Measurements from ENCODE around the gene BRD7.

Gene BRD7

DNA sequence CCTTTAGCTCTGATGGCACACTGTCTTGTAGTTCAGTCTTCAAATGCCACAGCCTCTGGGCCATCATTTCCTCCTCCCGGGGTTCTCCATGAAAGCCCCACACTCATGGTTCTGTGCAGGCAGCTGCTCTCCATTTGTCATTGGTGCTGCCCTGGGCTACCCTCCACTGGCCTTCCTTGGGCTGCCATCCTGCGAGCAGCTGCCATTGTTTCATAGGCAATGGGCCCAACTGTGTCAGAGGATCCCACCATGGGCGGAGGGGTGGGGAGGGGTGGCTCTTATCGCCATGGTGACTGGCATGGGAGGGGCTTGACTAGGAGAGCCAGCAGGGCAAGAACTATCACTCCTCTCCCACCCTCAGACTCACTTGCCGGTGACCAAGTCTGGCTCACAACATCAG, 38.6 kb upstream of the BRD7 start:
- no peaks in the 10 kb centered on the region for H3K4me1 ChIP-seq (ENCODE audit: control insufficient read depth, insufficient read depth, low read length)
- TF ChIP-seq ZNF19 (tag by site-specific recombination; IDR thresholded peaks at IDR 0.05; ENCODE audit: low read depth), result no peak
- no peak for TF ChIP-seq ZFP37 (tag by site-specific recombination; IDR thresholded peaks at IDR 0.05)
- no peak for TF ChIP-seq ZNF426 (tag by site-specific recombination; IDR thresholded peaks at IDR 0.05)
- TF ChIP-seq HOXC10 (CRISPR knock-in tag; IDR thresholded peaks at IDR 0.05), result no peak
- TF ChIP-seq, protein P1, sequence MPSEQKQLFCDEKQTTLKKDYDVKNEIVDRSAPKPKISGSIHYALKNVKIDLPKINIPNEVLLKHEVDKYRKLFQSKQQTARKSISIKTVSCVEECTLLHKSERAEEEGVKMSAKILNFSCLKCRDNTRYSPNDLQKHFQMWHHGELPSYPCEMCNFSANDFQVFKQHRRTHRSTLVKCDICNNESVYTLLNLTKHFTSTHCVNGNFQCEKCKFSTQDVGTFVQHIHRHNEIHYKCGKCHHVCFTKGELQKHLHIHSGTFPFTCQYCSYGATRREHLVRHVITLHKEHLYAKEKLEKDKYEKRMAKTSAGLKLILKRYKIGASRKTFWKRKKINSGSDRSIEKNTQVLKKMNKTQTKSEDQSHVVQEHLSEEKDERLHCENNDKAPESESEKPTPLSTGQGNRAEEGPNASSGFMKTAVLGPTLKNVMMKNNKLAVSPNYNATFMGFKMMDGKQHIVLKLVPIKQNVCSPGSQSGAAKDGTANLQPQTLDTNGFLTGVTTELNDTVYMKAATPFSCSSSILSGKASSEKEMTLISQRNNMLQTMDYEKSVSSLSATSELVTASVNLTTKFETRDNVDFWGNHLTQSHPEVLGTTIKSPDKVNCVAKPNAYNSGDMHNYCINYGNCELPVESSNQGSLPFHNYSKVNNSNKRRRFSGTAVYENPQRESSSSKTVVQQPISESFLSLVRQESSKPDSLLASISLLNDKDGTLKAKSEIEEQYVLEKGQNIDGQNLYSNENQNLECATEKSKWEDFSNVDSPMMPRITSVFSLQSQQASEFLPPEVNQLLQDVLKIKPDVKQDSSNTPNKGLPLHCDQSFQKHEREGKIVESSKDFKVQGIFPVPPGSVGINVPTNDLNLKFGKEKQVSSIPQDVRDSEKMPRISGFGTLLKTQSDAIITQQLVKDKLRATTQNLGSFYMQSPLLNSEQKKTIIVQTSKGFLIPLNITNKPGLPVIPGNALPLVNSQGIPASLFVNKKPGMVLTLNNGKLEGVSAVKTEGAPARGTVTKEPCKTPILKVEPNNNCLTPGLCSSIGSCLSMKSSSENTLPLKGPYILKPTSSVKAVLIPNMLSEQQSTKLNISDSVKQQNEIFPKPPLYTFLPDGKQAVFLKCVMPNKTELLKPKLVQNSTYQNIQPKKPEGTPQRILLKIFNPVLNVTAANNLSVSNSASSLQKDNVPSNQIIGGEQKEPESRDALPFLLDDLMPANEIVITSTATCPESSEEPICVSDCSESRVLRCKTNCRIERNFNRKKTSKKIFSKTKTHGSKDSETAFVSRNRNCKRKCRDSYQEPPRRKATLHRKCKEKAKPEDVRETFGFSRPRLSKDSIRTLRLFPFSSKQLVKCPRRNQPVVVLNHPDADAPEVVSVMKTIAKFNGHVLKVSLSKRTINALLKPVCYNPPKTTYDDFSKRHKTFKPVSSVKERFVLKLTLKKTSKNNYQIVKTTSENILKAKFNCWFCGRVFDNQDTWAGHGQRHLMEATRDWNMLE (tag by site-specific recombination; conservative IDR thresholded peaks at IDR 0.05; ENCODE audit: low read depth), result no peak
- TF ChIP-seq ZNF391 (tag by site-specific recombination; IDR thresholded peaks at IDR 0.05; ENCODE audit: borderline replicate concordance, low read depth), result no peak
- no peak for TF ChIP-seq EGR2 (tag by site-specific recombination; IDR thresholded peaks at IDR 0.05; ENCODE audit: low read depth)
- no peak for TF ChIP-seq KLF16 (tag by site-specific recombination; IDR thresholded peaks at IDR 0.05)

DNA sequence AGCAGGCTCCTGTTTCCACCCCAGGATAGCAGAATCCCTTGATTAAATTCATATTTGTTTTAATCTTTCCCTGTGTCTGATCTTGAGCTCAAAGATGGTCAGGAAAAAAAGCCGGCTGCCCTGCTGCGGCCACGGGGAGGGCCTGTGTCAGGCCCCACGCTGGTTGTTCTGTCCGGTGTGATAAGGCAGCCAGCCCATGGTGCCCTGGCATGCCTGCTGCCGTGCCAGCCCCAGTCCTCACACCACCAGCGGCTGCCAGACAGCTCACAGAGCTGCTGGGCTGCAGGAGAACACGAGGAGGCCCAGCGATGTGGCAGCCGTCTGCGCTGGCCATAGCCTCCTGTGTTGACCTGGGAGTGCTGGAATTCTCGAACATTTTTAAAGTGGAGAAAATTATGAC, 34.7 kb upstream of the BRD7 start:
- no peaks in the 10 kb centered on the region for H3K36me3 ChIP-seq (ENCODE audit: control insufficient read depth in 2 of 2, insufficient read depth in 1 of 2, low read length in 2 of 2)
- H3K4me3 ChIP-seq (ENCODE audit: low read depth, low read length), result no peak overlapping the region
- ChIA-PET CTCF (no interaction called here), POLR2A (no interaction called here)
- H3K27ac ChIP-seq (ENCODE audit: extremely low read depth, low read depth, low read length), result no peak overlapping the region
- H3K9me3 ChIP-seq (ENCODE audit: control insufficient read depth, insufficient read depth, low read depth, low read length), result no peaks in the 10 kb centered on the region
- H3K4me1 ChIP-seq (ENCODE audit: control insufficient read depth, insufficient read depth, low read length), result no peaks in the 10 kb centered on the region
- TF ChIP-seq, protein P2, sequence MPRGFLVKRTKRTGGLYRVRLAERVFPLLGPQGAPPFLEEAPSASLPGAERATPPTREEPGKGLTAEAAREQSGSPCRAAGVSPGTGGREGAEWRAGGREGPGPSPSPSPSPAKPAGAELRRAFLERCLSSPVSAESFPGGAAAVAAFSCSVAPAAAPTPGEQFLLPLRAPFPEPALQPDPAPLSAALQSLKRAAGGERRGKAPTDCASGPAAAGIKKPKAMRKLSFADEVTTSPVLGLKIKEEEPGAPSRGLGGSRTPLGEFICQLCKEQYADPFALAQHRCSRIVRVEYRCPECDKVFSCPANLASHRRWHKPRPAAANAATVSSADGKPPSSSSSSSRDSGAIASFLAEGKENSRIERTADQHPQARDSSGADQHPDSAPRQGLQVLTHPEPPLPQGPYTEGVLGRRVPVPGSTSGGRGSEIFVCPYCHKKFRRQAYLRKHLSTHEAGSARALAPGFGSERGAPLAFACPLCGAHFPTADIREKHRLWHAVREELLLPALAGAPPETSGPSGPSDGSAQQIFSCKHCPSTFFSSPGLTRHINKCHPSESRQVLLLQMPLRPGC (tag by site-specific recombination; IDR thresholded peaks at IDR 0.05), result no peak
- TF ChIP-seq, protein P3, sequence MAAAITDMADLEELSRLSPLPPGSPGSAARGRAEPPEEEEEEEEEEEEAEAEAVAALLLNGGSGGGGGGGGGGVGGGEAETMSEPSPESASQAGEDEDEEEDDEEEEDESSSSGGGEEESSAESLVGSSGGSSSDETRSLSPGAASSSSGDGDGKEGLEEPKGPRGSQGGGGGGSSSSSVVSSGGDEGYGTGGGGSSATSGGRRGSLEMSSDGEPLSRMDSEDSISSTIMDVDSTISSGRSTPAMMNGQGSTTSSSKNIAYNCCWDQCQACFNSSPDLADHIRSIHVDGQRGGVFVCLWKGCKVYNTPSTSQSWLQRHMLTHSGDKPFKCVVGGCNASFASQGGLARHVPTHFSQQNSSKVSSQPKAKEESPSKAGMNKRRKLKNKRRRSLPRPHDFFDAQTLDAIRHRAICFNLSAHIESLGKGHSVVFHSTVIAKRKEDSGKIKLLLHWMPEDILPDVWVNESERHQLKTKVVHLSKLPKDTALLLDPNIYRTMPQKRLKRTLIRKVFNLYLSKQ (tag by site-specific recombination; IDR thresholded peaks at IDR 0.05; ENCODE audit: borderline replicate concordance), result no peak
- TF ChIP-seq ZBTB1 (tag by site-specific recombination; IDR thresholded peaks at IDR 0.05), result no peak
- TF ChIP-seq, protein P4, sequence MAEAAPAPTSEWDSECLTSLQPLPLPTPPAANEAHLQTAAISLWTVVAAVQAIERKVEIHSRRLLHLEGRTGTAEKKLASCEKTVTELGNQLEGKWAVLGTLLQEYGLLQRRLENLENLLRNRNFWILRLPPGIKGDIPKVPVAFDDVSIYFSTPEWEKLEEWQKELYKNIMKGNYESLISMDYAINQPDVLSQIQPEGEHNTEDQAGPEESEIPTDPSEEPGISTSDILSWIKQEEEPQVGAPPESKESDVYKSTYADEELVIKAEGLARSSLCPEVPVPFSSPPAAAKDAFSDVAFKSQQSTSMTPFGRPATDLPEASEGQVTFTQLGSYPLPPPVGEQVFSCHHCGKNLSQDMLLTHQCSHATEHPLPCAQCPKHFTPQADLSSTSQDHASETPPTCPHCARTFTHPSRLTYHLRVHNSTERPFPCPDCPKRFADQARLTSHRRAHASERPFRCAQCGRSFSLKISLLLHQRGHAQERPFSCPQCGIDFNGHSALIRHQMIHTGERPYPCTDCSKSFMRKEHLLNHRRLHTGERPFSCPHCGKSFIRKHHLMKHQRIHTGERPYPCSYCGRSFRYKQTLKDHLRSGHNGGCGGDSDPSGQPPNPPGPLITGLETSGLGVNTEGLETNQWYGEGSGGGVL (tag by site-specific recombination; IDR thresholded peaks at IDR 0.05), result no peak
- no peak for TF ChIP-seq ZNF433 (tag by site-specific recombination; IDR thresholded peaks at IDR 0.05; ENCODE audit: low read depth)
- TF ChIP-seq, protein P5, sequence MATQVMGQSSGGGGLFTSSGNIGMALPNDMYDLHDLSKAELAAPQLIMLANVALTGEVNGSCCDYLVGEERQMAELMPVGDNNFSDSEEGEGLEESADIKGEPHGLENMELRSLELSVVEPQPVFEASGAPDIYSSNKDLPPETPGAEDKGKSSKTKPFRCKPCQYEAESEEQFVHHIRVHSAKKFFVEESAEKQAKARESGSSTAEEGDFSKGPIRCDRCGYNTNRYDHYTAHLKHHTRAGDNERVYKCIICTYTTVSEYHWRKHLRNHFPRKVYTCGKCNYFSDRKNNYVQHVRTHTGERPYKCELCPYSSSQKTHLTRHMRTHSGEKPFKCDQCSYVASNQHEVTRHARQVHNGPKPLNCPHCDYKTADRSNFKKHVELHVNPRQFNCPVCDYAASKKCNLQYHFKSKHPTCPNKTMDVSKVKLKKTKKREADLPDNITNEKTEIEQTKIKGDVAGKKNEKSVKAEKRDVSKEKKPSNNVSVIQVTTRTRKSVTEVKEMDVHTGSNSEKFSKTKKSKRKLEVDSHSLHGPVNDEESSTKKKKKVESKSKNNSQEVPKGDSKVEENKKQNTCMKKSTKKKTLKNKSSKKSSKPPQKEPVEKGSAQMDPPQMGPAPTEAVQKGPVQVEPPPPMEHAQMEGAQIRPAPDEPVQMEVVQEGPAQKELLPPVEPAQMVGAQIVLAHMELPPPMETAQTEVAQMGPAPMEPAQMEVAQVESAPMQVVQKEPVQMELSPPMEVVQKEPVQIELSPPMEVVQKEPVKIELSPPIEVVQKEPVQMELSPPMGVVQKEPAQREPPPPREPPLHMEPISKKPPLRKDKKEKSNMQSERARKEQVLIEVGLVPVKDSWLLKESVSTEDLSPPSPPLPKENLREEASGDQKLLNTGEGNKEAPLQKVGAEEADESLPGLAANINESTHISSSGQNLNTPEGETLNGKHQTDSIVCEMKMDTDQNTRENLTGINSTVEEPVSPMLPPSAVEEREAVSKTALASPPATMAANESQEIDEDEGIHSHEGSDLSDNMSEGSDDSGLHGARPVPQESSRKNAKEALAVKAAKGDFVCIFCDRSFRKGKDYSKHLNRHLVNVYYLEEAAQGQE (tag by site-specific recombination; IDR thresholded peaks at IDR 0.05), result no peak
- no peak for TF ChIP-seq ZNF792 (tag by site-specific recombination; IDR thresholded peaks at IDR 0.05)
- no peak for TF ChIP-seq ZNF843 (tag by site-specific recombination; IDR thresholded peaks at IDR 0.05)
- TF ChIP-seq ZNF223 (tag by site-specific recombination; IDR thresholded peaks at IDR 0.05), result no peak
- no peak for TF ChIP-seq ZBTB17 (tag by site-specific recombination; IDR thresholded peaks at IDR 0.05)
- no peak for TF ChIP-seq ZNF341 (tag by site-specific recombination; IDR thresholded peaks at IDR 0.05; ENCODE audit: low read depth)
- TF ChIP-seq, protein P6, sequence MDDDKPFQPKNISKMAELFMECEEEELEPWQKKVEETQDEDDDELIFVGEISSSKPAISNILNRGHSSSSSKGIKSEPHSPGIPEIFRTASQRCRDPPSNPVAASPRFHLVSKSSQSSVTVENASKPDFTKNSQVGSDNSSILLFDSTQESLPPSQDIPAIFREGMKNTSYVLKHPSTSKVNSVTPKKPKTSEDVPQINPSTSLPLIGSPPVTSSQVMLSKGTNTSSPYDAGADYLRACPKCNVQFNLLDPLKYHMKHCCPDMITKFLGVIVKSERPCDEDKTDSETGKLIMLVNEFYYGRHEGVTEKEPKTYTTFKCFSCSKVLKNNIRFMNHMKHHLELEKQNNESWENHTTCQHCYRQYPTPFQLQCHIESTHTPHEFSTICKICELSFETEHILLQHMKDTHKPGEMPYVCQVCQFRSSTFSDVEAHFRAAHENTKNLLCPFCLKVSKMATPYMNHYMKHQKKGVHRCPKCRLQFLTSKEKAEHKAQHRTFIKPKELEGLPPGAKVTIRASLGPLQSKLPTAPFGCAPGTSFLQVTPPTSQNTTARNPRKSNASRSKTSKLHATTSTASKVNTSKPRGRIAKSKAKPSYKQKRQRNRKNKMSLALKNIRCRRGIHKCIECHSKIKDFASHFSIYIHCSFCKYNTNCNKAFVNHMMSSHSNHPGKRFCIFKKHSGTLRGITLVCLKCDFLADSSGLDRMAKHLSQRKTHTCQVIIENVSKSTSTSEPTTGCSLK (tag by site-specific recombination; IDR thresholded peaks at IDR 0.05), result no peak

More for the DNA sequence above, 38.6 kb upstream of the BRD7 start:
- ChIA-PET POLR2A (no interaction called here), CTCF (no interaction called here)
- Histone ChIP-seq H3K36me3 (ENCODE audit: control insufficient read depth in 2 of 2, insufficient read depth in 1 of 2, low read length in 2 of 2) (no peaks in the 10 kb centered on the region), H3K9me3 (ENCODE audit: control insufficient read depth, insufficient read depth, low read depth, low read length) (no peaks in the 10 kb centered on the region), H3K27ac (ENCODE audit: extremely low read depth, low read depth, low read length) (no peak overlapping the region), H3K4me3 (ENCODE audit: low read depth, low read length) (no peak overlapping the region)

All from HEK293 (cell line).